Adipocyte (in vitro differentiated cells): ENCODE data around the gene LTBP4.

ENCODE experiments used
- DNase-seq: peaks from one replicate; pipeline ENCODE4 v3.0.0-alpha.2; 2015; ENCODE audit warnings: low read depth
- H3K27me3 ChIP-seq: replicated peaks from 2 replicates; pipeline ENCODE4 v1.7.0; 2013; ENCODE audit warnings: mild to moderate bottlenecking, low read length, moderate library complexity; ENCODE audit not compliant: control insufficient read depth, insufficient read depth
- H3K36me3 ChIP-seq: 2 replicates; pipeline ENCODE4 v1.7.0; 2013; ENCODE audit warnings: low read length, mild to moderate bottlenecking, moderate library complexity; ENCODE audit not compliant: control insufficient read depth, insufficient read depth, severe bottlenecking
- H3K4me1 ChIP-seq: 2 replicates; pipeline ENCODE4 v1.7.0; 2013; ENCODE audit warnings: mild to moderate bottlenecking, low read length, moderate library complexity; ENCODE audit not compliant: control insufficient read depth, insufficient read depth
- H3K4me3 ChIP-seq: 2 replicates; pipeline ENCODE4 v1.7.0; 2013; ENCODE audit warnings: mild to moderate bottlenecking, low read length, moderate library complexity
- H3K9ac ChIP-seq: 2 replicates; pipeline ENCODE4 v1.7.0; 2013; ENCODE audit warnings: mild to moderate bottlenecking, low read length, moderate library complexity
- H3K9me3 ChIP-seq: 2 replicates; pipeline ENCODE4 v1.7.0; 2013; ENCODE audit warnings: mild to moderate bottlenecking, low read length, moderate library complexity; ENCODE audit not compliant: control insufficient read depth

LTBP4 gene

GRCh38 chr19:40578442-40578908 is 22.7 kb upstream of the LTBP4 start:
- no peaks in the 10 kb centered on the region for H3K27me3 ChIP-seq
- H3K9ac ChIP-seq = no peak overlapping the region
- H3K9me3 ChIP-seq = no peaks in the 10 kb centered on the region
- H3K36me3 ChIP-seq = peaks cover 18% of the 10 kb centered on the region
- peaks cover 3% of the 10 kb centered on the region for H3K4me1 ChIP-seq
- no peak overlapping the region for H3K4me3 ChIP-seq
- no peak for DNase-seq

- Histone ChIP-seq H3K9me3 (no peaks in the 10 kb centered on the region), H3K4me3 (no peak overlapping the region), H3K4me1 (peaks cover 3% of the 10 kb centered on the region), H3K27me3 (no peaks in the 10 kb centered on the region), H3K36me3 (peaks cover 22% of the 10 kb centered on the region), H3K9ac (no peak overlapping the region)
- no peak for DNase-seq
Observed at GRCh38 chr19:40580619-40581018, 20.6 kb upstream of the LTBP4 start.

- Histone ChIP-seq H3K4me1 (peaks cover 3% of the 10 kb centered on the region), H3K27me3 (no peaks in the 10 kb centered on the region), H3K36me3 (peaks cover 22% of the 10 kb centered on the region), H3K9ac (no peak overlapping the region), H3K9me3 (no peaks in the 10 kb centered on the region), H3K4me3 (no peak overlapping the region)
- DNase-seq = no peak
Observed at GRCh38 chr19:40581531-40581930, 19.6 kb upstream of the LTBP4 start.

- Histone ChIP-seq H3K4me3 (no peak overlapping the region), H3K9me3 (no peaks in the 10 kb centered on the region), H3K27me3 (no peaks in the 10 kb centered on the region), H3K9ac (no peak overlapping the region), H3K4me1 (peaks cover under 1% of the 10 kb centered on the region), H3K36me3 (peaks cover 25% of the 10 kb centered on the region)
- no peak for DNase-seq
Observed at GRCh38 chr19:40582467-40582866, 18.7 kb upstream of the LTBP4 start.

GRCh38 chr19:40583283-40583682 is 17.9 kb upstream of the LTBP4 start:
- H3K9ac ChIP-seq = no peak overlapping the region
- H3K36me3 ChIP-seq = peaks cover 25% of the 10 kb centered on the region
- H3K4me1 ChIP-seq = no peaks in the 10 kb centered on the region
- no peaks in the 10 kb centered on the region for H3K9me3 ChIP-seq
- no peaks in the 10 kb centered on the region for H3K27me3 ChIP-seq
- DNase-seq = no peak
- H3K4me3 ChIP-seq = no peak overlapping the region

GRCh38 chr19:40584007-40584406 is 17.2 kb upstream of the LTBP4 start:
- no peaks in the 10 kb centered on the region for H3K4me1 ChIP-seq
- peaks cover 25% of the 10 kb centered on the region for H3K36me3 ChIP-seq
- H3K9me3 ChIP-seq = no peaks in the 10 kb centered on the region
- H3K27me3 ChIP-seq = no peaks in the 10 kb centered on the region
- DNase-seq = no peak
- H3K9ac ChIP-seq = no peak overlapping the region
- no peak overlapping the region for H3K4me3 ChIP-seq

GRCh38 chr19:40585241-40585981 is 15.8 kb upstream of the LTBP4 start:
- no peak overlapping the region for H3K4me3 ChIP-seq
- no peaks in the 10 kb centered on the region for H3K4me1 ChIP-seq
- no peak for DNase-seq
- H3K27me3 ChIP-seq = no peaks in the 10 kb centered on the region
- H3K9me3 ChIP-seq = no peaks in the 10 kb centered on the region
- peaks cover 22% of the 10 kb centered on the region for H3K36me3 ChIP-seq
- no peak overlapping the region for H3K9ac ChIP-seq

- no peaks in the 10 kb centered on the region for H3K27me3 ChIP-seq
- no peaks in the 10 kb centered on the region for H3K9me3 ChIP-seq
- H3K36me3 ChIP-seq = peaks cover 17% of the 10 kb centered on the region
- H3K4me3 ChIP-seq = no peak overlapping the region
- DNase-seq = no peak
- H3K4me1 ChIP-seq = no peaks in the 10 kb centered on the region
- no peak overlapping the region for H3K9ac ChIP-seq
Observed at GRCh38 chr19:40585982-40586422, 15.2 kb upstream of the LTBP4 start.

- Histone ChIP-seq H3K9ac (no peak overlapping the region), H3K36me3 (peaks cover 17% of the 10 kb centered on the region), H3K4me3 (no peak overlapping the region), H3K27me3 (no peaks in the 10 kb centered on the region), H3K4me1 (no peaks in the 10 kb centered on the region), H3K9me3 (no peaks in the 10 kb centered on the region)
- no peak for DNase-seq
Observed at GRCh38 chr19:40586611-40587010, 14.6 kb upstream of the LTBP4 start.

GRCh38 chr19:40588110-40588854 is 12.9 kb upstream of the LTBP4 start:
- no peak for DNase-seq
- Histone ChIP-seq H3K4me1 (no peaks in the 10 kb centered on the region), H3K27me3 (no peaks in the 10 kb centered on the region), H3K9ac (no peak overlapping the region), H3K4me3 (no peak overlapping the region), H3K36me3 (peaks cover 7% of the 10 kb centered on the region), H3K9me3 (no peaks in the 10 kb centered on the region)

GRCh38 chr19:40588926-40589569 is 12.1 kb upstream of the LTBP4 start:
- H3K36me3 ChIP-seq = peaks cover 5% of the 10 kb centered on the region
- no peaks in the 10 kb centered on the region for H3K27me3 ChIP-seq
- no peak overlapping the region for H3K4me3 ChIP-seq
- H3K4me1 ChIP-seq = no peaks in the 10 kb centered on the region
- no peak for DNase-seq
- no peaks in the 10 kb centered on the region for H3K9me3 ChIP-seq
- no peak overlapping the region for H3K9ac ChIP-seq
